Measurements from ENCODE around the gene ARID3C.

The ARID3C gene

DNA sequence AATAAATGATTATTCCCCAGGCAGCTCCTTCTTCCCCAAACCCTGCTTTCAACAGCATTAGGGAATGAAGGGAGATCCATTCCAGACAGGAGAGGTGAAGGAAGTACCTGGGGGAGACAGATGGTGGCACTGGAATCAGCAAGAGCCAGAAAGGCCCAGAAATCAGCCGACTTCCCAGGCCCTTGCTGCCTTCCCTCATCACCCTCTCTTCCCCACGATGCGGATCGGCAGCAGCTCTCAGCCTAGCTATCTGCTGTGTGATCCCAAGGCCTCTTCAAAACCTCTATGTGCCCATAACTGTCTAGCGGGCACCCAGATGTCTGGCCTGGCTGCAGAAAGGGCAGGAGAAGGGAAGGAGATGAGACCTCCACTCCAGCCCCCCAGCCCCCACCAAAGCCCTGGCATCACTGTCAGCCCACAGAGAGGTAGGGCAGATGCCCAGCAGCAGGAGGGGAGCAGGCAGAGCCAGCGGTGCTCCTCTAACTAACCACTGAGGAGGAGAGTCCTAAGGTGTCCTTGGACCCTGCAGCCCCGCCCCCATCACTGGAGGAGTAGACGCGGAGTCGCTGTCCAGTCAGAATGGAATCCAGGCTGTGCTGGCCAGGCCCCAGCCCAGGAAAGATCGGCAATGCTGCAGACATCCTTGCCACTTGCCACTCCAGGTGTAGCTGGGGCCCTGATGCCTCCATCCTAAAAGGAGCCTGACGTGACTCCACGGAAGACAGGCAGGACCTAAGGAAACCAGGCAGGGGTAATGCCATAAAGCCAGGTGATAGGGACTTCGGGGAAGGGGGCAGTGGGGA, 52.1 kb downstream of the ARID3C start:
- DNase-seq (ENCODE audit: low spot score): no peak

GRCh38 chr9:34575862-34576596, 52.8 kb downstream of the ARID3C start:
- DNase-seq (ENCODE audit: low spot score): no peak

- DNase-seq (ENCODE audit: low spot score): no peak
Observed at GRCh38 chr9:34575241-34575640, 53.6 kb downstream of the ARID3C start.

- no peak for DNase-seq (ENCODE audit: low spot score)
Observed at GRCh38 chr9:34574571-34574970, 54.3 kb downstream of the ARID3C start.

DNA sequence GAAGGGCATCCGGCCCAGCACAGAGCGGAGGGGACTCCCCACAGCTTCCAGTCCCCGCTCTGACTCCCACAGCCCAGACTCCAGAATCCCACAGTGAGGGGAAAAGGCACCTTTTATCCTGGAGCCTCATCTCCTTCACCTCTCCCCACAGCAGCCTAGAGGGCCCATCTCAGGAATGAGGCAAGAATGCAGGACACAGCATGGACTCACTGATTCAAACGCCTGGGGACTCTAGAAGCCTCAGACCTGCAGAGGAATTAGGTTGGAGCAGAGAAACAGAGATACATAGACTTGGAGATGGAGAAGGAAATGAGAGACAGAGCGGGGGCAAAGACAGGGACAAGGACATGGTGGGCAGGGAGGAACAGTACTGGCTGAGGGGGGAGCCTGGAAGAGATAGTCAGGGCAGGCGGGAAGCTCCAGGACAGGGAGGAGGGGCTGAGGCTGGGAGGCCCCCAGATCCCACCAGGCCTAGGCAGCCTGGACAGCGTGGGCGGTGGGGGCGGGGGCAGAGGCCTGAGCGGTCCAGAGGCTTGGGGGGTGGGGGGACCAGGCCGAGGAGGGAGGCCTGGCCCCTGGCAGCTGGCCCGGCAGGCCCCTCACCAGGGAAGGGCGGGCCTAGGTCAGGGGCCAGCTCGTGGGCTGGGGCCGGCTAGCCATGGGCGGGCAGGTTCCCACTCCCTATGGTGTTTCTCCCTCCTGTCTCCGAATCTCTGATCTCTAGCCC, 55.1 kb downstream of the ARID3C start:
- DNase-seq (ENCODE audit: low spot score): no peak

DNA sequence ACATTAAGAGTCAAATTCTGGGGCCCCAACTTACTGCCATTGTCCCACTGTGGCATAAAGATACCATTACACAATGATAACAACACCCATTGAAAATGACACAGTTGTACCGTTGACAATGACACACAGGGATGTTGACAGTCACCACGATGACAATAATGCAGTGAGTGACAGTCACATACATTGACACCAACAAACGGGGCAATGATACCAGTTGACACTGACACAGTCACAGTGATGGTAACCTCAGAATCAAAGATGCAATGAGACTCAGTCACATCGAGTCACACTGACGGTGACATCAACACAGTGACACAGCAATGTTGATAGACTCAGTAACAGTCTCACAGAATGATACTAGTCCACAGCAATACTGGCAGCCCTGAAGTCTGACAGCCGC, 56.2 kb downstream of the ARID3C start:
- DNase-seq (ENCODE audit: low spot score): no peak

GRCh38 chr9:34572092-34572491, 56.8 kb downstream of the ARID3C start:
- DNase-seq (ENCODE audit: low spot score): no peak

DNA sequence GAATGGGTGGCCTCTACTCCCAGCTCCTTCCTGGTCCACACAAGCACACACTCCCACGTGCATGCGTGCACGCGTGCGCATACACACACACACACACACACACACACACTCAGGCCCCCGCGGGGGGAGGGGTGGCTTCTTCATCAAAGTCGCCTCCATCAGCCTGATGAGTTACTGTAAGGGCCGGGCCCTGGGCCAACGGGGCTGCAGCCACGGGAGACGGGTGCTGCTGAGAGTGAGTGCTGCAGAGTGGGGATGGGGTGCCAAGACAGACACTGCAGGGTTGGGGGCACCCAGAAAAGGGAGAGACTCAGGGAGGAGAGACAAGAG, 57.4 kb downstream of the ARID3C start:
- DNase-seq (ENCODE audit: low spot score): no peak

All from CD4-positive, alpha-beta T cell treated with Interleukin-2 at 100 ng/mL for 4 hours (primary cell).